ENCODE results near the gene RBM39.
"Not testable (repeated sequence)": the region's sequence is repeated elsewhere in the genome, so short reads cannot be mapped to it uniquely, and the experiment has no call there.

Gene RBM39

DNA sequence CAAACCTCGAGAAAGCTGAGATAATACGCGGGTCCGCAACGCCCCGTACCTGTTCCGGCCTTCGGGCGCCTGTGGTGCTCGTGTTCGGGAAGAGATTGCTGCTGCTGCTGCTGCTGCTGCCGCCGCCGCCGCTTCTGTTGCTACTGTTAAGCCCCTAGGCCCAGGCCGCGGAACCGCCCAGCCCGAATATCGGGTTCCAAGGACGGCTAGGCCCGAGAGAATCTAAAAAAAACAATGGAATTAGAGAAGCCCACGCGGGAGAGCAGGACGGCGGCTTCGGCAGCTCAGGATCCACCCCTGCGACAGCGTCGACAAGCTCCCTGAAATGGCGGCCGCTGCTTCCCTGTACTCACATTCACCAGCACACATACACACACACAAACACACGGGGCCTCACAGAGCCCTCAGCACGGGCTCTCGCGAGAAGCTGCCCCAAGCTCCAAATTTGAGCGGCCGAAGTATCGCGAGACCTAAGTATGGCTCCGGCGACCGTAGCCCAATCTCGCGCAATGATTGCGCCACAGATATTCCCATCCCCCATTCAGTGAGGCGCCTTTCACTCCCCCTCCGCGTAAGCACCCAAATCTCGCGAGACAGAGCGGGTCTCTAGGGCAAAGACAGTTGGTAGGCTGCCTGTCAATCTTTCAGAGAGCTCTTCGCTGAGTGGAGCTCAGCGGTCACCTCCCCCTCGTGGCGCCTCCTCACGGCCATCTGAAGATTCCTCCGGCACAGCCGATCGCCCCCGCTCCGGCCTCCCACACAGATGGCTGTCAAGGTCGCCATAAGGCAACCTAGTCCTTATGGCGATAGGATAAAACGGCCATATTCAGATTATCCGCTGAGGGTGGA lies at the start of gene RBM39:
RBM39 (minus strand) TSS at position 369 of the 849 bp plus-strand sequence. CDS start 1,386 bp downstream, outside the sequence.
- peak; percentile 100 for DNase-seq

GRCh38 chr20:35791821-35792220 lies 49.8 kb upstream of the RBM39 start:
- peak; percentile 94 for DNase-seq

DNA sequence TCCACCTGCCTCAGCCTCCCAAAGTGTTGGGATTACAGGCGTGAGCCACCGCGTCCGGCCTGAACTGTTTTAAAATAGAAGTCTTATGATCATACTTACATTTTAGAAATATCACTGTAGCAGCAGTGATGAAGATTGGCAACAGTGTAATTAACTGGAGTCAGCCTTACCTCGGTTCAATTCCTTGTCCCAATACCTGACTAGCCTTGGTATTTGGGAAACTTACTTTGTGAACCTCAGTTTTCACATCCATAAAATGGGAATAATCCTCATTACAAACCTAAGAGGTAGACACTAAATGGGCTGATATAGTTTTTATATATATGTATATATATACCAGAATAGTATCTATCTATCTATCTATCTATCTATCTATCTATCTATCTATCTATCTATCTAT lies 49.0 kb upstream of the RBM39 start:
- no peak for DNase-seq

- no peak for DNase-seq
These were observed 46.7 kb upstream of the RBM39 start for GRCh38 chr20:35788796-35789195.

DNA sequence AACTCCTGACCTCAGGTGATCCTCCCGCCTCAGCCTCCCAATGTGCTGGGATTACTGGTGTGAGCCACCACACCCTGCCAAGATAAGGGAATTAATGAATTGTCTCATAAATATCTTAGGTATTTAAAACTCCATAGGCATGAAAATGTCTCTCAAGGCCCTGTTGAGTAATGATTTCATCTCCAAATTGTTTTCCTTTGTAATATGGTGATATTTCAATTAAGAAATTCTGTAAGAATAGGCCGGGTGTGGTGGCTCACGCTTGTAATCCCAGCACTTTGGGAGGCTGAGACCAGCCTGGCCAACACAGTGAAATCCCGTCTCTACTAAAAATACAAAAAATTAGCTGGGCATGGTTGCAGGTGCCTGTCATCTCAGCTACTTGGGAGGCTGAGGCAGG lies 43.5 kb upstream of the RBM39 start:
- not testable (repeated sequence) for DNase-seq

GRCh38 chr20:35783811-35784210 lies 41.8 kb upstream of the RBM39 start:
- DNase-seq = not testable (repeated sequence)

DNA sequence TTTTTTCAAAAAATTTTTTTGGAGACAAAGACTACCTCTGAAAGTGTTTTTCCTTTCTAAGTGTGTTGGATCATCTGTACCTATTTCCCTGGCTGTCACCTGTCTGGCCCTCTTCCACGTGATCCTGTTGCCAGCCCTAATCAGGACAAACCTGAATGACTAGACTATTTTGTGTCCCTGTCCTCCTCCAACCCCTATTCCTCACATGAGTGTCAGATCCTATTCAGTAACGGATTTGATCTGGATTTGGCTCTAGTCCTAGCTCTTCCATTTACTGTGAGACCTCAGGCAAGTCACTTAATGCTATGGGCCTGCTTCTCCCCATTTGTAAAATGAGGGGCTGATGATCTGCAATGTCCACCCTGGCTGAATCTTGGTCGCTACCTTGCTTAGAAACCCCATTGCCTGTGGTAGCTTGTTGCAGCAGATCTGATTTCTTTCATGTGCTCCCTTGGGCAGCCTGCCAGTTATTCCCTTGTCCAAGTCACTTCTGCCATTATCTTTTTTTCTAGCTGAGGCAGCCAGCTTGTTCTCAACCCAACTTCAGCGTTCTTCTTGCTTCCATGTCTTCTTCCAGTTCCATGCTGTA lies 34.5 kb upstream of the RBM39 start:
- no peak for DNase-seq

DNA sequence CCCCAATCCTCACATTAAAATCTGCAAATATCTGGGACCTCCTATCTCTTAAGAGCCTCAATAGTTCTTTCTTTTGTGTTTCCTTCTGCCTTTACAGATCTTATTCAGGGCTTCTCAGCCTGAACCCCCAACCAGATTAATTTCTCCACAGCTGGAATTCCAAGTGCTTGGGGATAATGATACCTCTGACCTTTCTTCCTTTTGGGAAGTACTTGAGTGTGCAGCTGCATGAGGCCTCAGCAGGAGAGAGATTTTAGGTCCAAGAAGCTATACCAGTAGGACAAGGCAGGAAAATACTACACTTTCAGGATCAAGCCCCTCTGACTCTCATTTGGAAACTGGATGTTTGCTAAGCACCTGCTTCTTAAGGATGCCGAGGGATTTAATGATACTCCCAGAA lies 32.3 kb upstream of the RBM39 start:
- no peak for DNase-seq

GRCh38 chr20:35773154-35773751 lies 31.2 kb upstream of the RBM39 start:
- DNase-seq = peak; percentile 86

DNA sequence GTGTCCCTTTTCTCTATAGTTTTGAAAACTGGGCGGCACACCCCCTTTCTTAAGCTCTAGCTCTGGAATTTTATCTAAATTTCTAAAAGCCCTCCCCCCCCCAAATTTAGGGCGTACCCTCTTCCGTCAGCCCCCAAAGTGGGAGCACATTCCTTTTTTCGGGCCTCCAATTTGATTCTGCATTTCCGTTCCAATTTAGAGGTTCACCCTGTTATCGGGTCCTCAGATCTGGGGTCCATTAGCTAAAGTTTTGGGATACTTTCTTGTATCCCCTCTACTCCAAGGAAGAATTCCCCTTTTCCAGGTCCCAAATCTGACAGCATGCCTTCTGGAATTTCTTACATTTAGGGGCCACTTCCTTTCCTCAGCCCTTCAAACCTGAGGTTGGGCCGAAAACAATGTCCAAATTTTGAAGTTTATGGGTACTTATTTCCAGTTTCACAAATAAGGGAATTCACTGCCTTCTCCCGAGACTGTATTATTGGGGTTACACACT lies 30.6 kb upstream of the RBM39 start:
- DNase-seq = peak; percentile 22

GRCh38 chr20:35771689-35772562 lies 29.9 kb upstream of the RBM39 start, which contains the start of gene PHF20:
Gene PHF20, plus strand, starts transcription at chr20:35772015. Its CDS starts 29,508 bp downstream, at chr20:35801523.
- DNase-seq = peak; percentile 97

- DNase-seq = no peak
These were observed 29.3 kb upstream of the RBM39 start for GRCh38 chr20:35771367-35771688.

DNA sequence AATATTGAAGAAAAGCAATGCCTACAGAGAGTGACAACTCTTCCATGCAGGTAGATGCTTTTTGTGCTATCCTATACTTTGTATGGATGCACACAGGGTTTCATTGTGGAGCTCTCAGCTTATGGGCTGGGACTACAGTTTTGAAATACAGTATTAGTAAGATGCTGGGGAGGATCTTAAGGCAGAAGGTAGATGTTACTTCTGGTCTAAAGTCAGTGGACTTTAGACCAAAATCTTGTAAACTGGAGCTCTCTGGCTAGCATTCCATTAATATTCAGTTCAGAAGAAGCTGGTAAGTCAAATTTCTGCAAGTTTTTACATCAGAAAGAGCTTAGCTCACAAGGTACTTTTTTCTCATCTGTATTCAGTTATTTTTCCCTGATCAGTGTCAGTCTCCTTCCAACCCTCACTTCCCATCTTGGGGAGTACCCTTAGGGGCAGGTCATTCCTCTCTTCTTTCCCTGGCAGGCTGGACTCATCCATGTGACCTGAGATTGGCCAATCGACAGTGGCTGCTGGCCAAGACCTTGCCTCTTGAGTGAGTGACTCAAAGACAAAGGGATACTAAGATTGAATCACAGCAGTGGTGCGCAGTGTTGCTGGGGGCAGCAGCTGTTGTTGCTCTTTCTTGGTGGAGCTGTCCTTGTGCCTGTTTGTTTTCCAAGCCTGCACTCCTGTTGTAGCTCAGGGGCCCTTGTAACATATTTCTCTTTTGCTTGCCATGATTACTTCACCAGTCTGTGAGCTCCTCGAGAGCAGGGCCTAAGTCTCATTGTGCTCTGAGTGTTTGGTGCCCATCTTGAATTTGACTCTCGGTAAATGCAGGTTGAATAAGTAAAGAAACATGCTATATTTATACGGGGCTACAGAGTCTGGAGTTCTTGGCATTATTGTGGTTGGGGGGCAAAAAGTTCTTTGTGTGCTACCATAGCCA lies 26.9 kb upstream of the RBM39 start:
- peak; percentile 95 for DNase-seq

- DNase-seq = peak; percentile 80
These were observed 25.8 kb upstream of the RBM39 start for GRCh38 chr20:35767683-35768481.

- no peak for DNase-seq
These were observed 24.8 kb upstream of the RBM39 start for GRCh38 chr20:35766843-35767242.

- not testable (repeated sequence) for DNase-seq
These were observed 22.9 kb upstream of the RBM39 start for GRCh38 chr20:35764936-35765335.

DNA sequence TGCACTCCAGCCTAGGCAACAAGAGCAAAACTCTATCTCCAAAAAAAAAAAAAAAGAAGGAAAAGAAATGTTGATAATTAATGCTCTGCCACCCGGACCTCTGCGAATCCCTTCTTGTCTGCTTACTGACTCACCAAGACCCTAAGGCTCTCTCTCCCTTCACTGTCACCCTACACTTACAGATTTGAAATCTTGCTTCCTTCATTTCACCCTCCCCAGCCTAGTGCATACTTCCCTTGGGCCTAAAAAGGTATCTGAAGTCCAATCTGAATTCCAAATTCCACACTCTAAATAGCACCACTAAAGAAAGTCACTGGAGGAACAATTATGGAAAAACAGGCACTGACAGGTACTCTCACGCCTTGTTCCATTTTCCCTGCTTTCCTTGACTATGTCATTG lies 20.4 kb upstream of the RBM39 start:
- DNase-seq = no peak

DNA sequence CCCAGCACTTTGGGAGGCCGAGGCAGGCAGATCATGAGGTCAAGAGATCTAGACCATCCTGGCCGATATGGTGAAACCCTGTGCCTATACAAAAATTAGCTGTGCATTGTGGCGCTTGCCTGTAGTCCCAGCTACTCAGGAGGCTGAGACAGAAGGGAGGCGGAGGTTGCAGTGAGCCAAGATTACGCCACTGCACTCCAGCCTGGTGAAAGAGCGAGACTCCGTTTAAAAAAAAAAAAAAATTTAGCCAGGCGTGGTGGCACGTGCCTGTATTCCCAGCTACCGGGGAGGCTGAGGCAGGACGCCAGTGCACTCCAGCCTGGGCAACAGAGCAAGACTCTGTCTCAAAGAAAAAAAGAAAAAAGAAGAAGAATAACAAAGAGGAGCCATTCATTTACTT lies 19.5 kb upstream of the RBM39 start:
- not testable (repeated sequence) for DNase-seq

DNA sequence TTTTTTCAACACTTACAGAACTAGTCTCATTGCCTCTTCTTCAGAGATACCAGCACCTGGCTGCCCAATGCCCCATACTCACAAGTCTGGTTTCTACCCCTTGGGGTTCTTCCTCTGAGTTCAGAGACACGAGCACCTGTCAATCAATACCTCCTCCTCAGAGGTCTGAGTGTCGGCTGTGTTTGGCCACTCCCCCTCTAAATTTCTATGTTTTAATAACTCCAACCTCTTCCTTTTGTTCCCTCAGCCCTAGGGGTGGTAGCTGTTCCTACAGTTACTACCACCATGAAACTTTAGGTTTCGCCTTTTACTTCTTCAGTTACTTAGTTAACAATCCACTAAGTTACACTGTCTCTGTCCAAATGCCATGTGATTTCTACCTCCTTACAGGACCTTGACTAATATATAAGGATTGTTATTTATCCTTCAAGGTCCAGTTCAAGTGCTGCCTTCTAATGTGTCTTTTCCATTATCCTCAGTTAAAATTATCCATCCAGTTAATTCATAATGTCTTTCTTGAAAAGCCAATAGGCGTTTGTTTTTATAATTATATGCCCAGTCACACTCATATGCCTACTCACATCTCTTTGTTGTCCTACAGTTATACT lies 15.1 kb upstream of the RBM39 start:
- no peak for DNase-seq

DNA sequence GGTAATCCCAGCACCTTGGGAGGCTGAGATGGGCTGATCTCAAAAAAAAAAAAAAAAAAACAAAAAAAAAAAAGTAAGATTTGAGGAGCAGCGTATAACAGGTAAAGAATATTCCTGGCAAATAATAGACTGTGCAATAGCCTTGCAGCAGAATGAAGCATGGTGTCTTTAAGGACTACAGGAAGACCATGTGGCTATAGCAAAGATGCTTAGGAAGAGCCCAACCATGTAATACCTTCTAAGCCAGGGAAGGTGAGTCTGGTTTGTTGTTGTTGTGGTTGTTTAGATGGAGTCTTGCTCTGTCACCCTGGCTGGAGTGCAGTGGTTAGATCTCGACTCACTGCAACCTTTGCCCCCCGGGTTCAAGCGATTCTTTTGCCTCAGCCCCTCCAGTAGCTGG lies 14.3 kb upstream of the RBM39 start:
- no peak for DNase-seq

All from inflammatory macrophage treated with lipopolysaccharide for 4 hours (primary cell).